HG02885 (cell line): Measurements from ENCODE around the gene SNX9.
"Not testable (repeated sequence)": the region's sequence is repeated elsewhere in the genome, so short reads cannot be mapped to it uniquely, and the experiment has no call there.

Experiments used
- ATAC-seq: cut with Tn5 transposase; IDR thresholded peaks from one replicate; pipeline ENCODE4 v1.9.1; 2021; ENCODE audit warnings: mild to moderate bottlenecking; ENCODE audit not compliant: unreplicated experiment, poor library complexity

SNX9 gene

GRCh38 chr6:157830354-157831017, 7.4 kb downstream of the SNX9 start:
- ATAC-seq = peak; percentile 98

GRCh38 chr6:157831018-157831369, 7.9 kb downstream of the SNX9 start:
- ATAC-seq = no peak

- no peak for ATAC-seq
These were observed 8.6 kb downstream of the SNX9 start for GRCh38 chr6:157831424-157832249.

GRCh38 chr6:157832250-157832967, 9.4 kb downstream of the SNX9 start:
- no peak for ATAC-seq

GRCh38 chr6:157834549-157834948, 11.5 kb downstream of the SNX9 start:
- no peak for ATAC-seq

GRCh38 chr6:157838718-157839430, 15.8 kb downstream of the SNX9 start:
- no peak for ATAC-seq

GRCh38 chr6:157839606-157840005, 16.6 kb downstream of the SNX9 start:
- ATAC-seq = no peak

GRCh38 chr6:157840261-157840660, 17.2 kb downstream of the SNX9 start:
- ATAC-seq = no peak

GRCh38 chr6:157840776-157841175, 17.7 kb downstream of the SNX9 start:
- ATAC-seq = no peak

- ATAC-seq = peak; percentile 86
These were observed 18.3 kb downstream of the SNX9 start for GRCh38 chr6:157841211-157841840.

GRCh38 chr6:157842212-157842611, 19.2 kb downstream of the SNX9 start:
- no peak for ATAC-seq

- ATAC-seq = not testable (repeated sequence)
These were observed 21.1 kb downstream of the SNX9 start for GRCh38 chr6:157844196-157844595.

GRCh38 chr6:157845493-157846259, 22.6 kb downstream of the SNX9 start:
- no peak for ATAC-seq

- no peak for ATAC-seq
These were observed 24.8 kb downstream of the SNX9 start for GRCh38 chr6:157847846-157848245.

GRCh38 chr6:157848693-157849092, 25.6 kb downstream of the SNX9 start:
- ATAC-seq = no peak

GRCh38 chr6:157849288-157850017, 26.4 kb downstream of the SNX9 start:
- no peak for ATAC-seq

- no peak for ATAC-seq
These were observed 27.0 kb downstream of the SNX9 start for GRCh38 chr6:157850030-157850429.

GRCh38 chr6:157853018-157853805, 30.2 kb downstream of the SNX9 start:
- no peak for ATAC-seq
